ENCODE measurements around the gene KRTAP10-4.
"Not testable (repeated sequence)": the region's sequence is repeated elsewhere in the genome, so short reads cannot be mapped to it uniquely, and the experiment has no call there.

- not testable (repeated sequence) for TF ChIP-seq CTCF (IDR thresholded peaks at IDR 0.05); EP300 (IDR thresholded peaks at IDR 0.05; ENCODE audit: low read depth)
These were observed at the start of gene KRTAP10-4 for GRCh38 chr21:44573630-44574456.

Measured in transverse colon (tissue), 3 donors.